ENCODE data around the gene AKR1B15.

DNA sequence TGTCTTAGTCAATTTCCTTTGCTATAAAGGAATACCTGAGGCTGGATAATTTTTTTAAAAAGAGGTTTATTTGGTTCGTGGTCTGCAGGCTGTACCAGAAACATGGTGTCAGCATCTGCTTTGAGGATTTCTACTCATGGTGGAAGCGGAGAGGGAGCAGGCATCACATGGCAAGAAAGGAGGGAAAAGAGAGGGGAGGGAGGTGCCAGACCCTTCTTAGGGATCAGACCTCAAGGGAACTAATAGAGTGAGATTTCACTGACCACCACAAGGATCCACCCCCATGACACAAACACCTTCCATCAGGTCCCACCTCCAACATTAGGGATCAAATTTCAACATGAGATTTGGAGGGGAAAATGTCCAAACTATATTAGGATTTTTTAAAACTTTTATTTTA is 48.5 kb upstream of the AKR1B15 start:
- TF ChIP-seq, protein P1, sequence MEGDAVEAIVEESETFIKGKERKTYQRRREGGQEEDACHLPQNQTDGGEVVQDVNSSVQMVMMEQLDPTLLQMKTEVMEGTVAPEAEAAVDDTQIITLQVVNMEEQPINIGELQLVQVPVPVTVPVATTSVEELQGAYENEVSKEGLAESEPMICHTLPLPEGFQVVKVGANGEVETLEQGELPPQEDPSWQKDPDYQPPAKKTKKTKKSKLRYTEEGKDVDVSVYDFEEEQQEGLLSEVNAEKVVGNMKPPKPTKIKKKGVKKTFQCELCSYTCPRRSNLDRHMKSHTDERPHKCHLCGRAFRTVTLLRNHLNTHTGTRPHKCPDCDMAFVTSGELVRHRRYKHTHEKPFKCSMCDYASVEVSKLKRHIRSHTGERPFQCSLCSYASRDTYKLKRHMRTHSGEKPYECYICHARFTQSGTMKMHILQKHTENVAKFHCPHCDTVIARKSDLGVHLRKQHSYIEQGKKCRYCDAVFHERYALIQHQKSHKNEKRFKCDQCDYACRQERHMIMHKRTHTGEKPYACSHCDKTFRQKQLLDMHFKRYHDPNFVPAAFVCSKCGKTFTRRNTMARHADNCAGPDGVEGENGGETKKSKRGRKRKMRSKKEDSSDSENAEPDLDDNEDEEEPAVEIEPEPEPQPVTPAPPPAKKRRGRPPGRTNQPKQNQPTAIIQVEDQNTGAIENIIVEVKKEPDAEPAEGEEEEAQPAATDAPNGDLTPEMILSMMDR (IDR thresholded peaks at IDR 0.05): no peak
- TF ChIP-seq POLR2AphosphoS5 (IDR thresholded peaks at IDR 0.05; ENCODE audit: low read depth, low read length): no peak
- TF ChIP-seq, protein P2, sequence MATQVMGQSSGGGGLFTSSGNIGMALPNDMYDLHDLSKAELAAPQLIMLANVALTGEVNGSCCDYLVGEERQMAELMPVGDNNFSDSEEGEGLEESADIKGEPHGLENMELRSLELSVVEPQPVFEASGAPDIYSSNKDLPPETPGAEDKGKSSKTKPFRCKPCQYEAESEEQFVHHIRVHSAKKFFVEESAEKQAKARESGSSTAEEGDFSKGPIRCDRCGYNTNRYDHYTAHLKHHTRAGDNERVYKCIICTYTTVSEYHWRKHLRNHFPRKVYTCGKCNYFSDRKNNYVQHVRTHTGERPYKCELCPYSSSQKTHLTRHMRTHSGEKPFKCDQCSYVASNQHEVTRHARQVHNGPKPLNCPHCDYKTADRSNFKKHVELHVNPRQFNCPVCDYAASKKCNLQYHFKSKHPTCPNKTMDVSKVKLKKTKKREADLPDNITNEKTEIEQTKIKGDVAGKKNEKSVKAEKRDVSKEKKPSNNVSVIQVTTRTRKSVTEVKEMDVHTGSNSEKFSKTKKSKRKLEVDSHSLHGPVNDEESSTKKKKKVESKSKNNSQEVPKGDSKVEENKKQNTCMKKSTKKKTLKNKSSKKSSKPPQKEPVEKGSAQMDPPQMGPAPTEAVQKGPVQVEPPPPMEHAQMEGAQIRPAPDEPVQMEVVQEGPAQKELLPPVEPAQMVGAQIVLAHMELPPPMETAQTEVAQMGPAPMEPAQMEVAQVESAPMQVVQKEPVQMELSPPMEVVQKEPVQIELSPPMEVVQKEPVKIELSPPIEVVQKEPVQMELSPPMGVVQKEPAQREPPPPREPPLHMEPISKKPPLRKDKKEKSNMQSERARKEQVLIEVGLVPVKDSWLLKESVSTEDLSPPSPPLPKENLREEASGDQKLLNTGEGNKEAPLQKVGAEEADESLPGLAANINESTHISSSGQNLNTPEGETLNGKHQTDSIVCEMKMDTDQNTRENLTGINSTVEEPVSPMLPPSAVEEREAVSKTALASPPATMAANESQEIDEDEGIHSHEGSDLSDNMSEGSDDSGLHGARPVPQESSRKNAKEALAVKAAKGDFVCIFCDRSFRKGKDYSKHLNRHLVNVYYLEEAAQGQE (IDR thresholded peaks at IDR 0.05; ENCODE audit: low read depth, low read length): no peak

Measured in SK-N-SH (cell line).